ENCODE data around the gene PEX10.
A peak's percentile ranks its signal among the peaks of the same experiment; 100 is the strongest.

PEX10 gene

DNA sequence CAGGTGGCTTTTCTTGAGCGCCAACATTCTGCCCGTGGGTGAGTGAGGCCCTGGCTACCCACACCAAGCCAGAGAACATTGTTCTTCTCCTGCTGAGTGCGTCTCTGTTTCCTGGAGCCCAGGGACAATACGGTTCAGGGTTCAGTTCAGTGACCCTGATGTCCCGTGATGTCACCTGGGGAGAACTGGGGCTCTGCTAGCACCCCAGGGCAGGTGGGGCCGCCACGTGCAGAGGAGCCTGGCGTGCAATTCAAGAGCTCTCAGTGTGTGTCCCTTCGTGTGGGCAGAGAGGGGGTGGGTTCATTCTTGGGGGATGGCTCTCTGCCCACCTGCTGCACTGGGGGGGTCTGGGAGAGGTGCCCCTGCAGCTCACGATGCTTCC, 18.2 kb upstream of the PEX10 start:
- CTCF ChIA-PET, result interaction anchor here (0.8 to 2.0 kb wide), 3 partner anchors 12 to 118 kb away, joined by 3 to 7 read pairs (median 5); no protein-coding TSS in a partner anchor
- no peak overlapping the region for H3K4me3 ChIP-seq (ENCODE audit: low read depth, low read length)
- TF ChIP-seq, protein P1, sequence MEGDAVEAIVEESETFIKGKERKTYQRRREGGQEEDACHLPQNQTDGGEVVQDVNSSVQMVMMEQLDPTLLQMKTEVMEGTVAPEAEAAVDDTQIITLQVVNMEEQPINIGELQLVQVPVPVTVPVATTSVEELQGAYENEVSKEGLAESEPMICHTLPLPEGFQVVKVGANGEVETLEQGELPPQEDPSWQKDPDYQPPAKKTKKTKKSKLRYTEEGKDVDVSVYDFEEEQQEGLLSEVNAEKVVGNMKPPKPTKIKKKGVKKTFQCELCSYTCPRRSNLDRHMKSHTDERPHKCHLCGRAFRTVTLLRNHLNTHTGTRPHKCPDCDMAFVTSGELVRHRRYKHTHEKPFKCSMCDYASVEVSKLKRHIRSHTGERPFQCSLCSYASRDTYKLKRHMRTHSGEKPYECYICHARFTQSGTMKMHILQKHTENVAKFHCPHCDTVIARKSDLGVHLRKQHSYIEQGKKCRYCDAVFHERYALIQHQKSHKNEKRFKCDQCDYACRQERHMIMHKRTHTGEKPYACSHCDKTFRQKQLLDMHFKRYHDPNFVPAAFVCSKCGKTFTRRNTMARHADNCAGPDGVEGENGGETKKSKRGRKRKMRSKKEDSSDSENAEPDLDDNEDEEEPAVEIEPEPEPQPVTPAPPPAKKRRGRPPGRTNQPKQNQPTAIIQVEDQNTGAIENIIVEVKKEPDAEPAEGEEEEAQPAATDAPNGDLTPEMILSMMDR (IDR thresholded peaks at IDR 0.05; ENCODE audit: insufficient read depth, low read length, missing control alignments), result no peak
- no peak for DNase-seq (ENCODE audit: low read depth, low spot score)
- POLR2A ChIA-PET, result no interaction called here

DNA sequence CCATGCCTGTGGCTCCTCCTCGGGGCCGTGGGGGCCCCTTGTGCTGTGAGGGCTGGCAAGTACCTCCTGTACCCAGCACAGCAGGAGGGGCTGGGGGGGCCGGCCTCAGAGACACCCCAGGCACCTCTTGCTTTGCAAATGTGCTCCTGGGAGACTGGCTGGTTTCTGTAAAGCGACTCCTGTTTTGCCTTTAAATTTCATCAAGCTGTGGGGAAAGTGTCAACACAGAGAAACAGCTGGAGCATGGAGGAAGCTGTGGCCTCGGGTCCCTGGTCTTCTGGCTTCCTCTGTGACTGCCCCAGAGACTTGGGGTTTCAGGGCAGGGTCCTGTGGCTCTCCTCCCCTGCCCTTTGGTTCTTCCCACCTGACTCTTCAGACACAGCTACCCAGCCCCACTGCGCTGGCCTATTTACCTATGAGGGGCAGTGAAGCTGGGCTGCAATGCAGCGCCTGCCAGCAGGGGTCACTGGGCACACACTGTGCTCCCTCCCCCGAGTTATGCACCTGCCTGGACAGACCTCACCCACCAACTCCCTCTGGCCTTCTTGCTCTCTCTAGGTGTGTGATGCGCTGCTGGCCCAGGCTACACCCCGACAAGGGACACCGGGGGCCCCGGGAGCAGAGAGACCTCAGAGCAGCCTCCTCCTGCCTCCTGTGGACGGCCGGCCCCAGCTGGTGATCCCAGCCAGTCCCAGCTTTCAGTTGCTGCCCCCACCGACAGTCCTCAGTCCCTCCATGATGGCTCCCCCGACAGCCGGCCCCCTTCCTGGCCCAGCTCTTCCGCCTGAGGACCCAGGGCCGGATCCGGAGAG, 17.6 kb upstream of the PEX10 start:
- CTCF ChIA-PET, result interaction anchor here (0.8 to 2.0 kb wide), 3 partner anchors 11 to 119 kb away, joined by 3 to 7 read pairs (median 5); no protein-coding TSS in a partner anchor
- DNase-seq (ENCODE audit: low read depth, low spot score), result no peak
- POLR2A ChIA-PET, result no interaction called here
- no peak overlapping the region for H3K4me3 ChIP-seq (ENCODE audit: low read depth, low read length)
- TF ChIP-seq, protein P1 (IDR thresholded peaks at IDR 0.05; ENCODE audit: insufficient read depth, low read length, missing control alignments), result peak; percentile 36

DNA sequence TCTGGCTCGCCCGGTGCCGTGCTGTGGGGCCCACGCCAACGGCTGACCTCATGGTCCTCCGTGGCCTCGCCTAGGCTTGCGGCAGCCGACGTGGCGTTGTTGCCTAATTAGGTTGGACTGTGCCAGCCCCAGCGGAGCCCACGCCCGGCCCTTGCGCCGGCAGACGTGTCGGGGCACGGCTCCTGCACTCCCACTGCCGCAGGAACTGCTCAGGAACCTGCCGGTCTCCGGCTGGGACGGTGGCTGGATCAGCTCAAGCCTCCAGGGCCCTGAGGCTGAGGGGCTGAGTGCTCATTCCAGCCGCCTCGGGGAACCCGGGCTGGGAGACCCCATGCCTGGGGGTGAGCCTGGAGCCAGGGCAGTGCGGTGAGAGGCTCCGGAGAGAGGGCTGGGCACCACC, 16.1 kb upstream of the PEX10 start:
- POLR2A ChIA-PET, result no interaction called here
- TF ChIP-seq, protein P1 (IDR thresholded peaks at IDR 0.05; ENCODE audit: insufficient read depth, low read length, missing control alignments), result no peak
- no peak for DNase-seq (ENCODE audit: low read depth, low spot score)
- CTCF ChIA-PET, result no interaction called here
- no peak overlapping the region for H3K4me3 ChIP-seq (ENCODE audit: low read depth, low read length)

DNA sequence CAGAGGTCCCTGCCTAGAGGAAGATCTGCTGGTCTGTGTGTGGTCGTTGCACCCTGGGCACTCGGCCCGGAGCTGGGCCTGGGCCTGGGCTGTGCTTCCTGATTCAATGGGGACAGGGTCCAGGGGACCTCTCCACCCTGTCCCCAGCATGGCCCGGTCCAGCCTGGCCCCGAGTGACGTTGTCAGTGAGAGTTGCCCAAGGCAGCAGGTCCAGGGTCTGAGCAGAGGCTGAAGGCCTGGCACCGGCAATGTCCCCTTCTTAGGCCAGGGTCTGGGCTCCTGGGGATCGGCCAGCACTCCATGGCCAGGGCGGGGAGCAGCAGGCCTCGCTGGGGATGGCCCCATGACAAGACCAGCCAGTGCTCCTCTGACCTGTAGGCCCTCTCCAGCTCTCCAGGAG, 15.6 kb upstream of the PEX10 start:
- ChIA-PET CTCF (interaction anchor here (1.6 kb wide), 1 partner anchor 10 kb away, joined by 4 read pairs; no protein-coding TSS in a partner anchor), POLR2A (no interaction called here)
- no peak for DNase-seq (ENCODE audit: low read depth, low spot score)

DNA sequence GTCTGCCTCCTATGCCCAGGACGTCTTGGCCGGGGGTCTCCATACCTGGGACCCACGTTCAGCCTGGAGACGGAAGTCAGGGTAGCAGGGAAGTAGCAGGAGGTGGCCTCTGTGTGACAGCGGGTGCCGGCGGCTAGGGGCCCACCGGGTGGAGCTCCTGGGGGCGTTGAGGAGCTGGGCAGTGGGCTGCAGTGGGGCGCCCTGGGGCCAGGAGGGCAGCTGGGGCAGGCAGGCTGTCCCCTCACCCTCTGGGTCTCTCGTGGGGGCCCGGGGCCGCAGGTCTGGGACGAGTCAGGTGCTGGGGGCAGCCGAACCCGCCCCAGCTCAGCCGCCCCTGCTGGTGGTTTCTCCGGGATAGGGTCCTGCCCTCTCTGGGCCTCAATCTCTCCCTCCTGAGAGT, 14.7 kb upstream of the PEX10 start:
- POLR2A ChIA-PET, result no interaction called here
- H3K4me3 ChIP-seq (ENCODE audit: low read depth, low read length), result no peak overlapping the region
- TF ChIP-seq, protein P1 (IDR thresholded peaks at IDR 0.05; ENCODE audit: insufficient read depth, low read length, missing control alignments), result no peak
- CTCF ChIA-PET, result interaction anchor here (0.8 to 1.6 kb wide), 3 partner anchors 9 to 121 kb away, joined by 3 to 7 read pairs (median 4); no protein-coding TSS in a partner anchor
- no peak for DNase-seq (ENCODE audit: low read depth, low spot score)

More for the DNA sequence above, 15.6 kb upstream of the PEX10 start:
- TF ChIP-seq, protein P1 (IDR thresholded peaks at IDR 0.05; ENCODE audit: insufficient read depth, low read length, missing control alignments), result no peak
- H3K4me3 ChIP-seq (ENCODE audit: low read depth, low read length), result no peak overlapping the region

- no peak for DNase-seq (ENCODE audit: low read depth, low spot score)
- ChIA-PET POLR2A (no interaction called here), CTCF (interaction anchor here (1.5 to 1.6 kb wide), 2 partner anchors 8 to 11 kb away, joined by 4 to 7 read pairs; no protein-coding TSS in a partner anchor)
- TF ChIP-seq, protein P1 (IDR thresholded peaks at IDR 0.05; ENCODE audit: insufficient read depth, low read length, missing control alignments), result no peak
- no peak overlapping the region for H3K4me3 ChIP-seq (ENCODE audit: low read depth, low read length)
Measured at GRCh38 chr1:2426540-2426939, 14.2 kb upstream of the PEX10 start.

Data from AG04449 (cell line).